ENCODE results near the gene VTI1A.

- TF ChIP-seq CTCF (IDR thresholded peaks at IDR 0.05): no peak
- TF ChIP-seq EP300 (IDR thresholded peaks at IDR 0.05): no peak
These were observed 249.6 kb downstream of the VTI1A start for GRCh38 chr10:112696592-112696991.

Measured in ovary (tissue), 3 donors.